Measurements from ENCODE around the gene TLE3.
"Not testable (repeated sequence)": the region's sequence is repeated elsewhere in the genome, so short reads cannot be mapped to it uniquely, and the experiment has no call there.

The TLE3 gene

DNA sequence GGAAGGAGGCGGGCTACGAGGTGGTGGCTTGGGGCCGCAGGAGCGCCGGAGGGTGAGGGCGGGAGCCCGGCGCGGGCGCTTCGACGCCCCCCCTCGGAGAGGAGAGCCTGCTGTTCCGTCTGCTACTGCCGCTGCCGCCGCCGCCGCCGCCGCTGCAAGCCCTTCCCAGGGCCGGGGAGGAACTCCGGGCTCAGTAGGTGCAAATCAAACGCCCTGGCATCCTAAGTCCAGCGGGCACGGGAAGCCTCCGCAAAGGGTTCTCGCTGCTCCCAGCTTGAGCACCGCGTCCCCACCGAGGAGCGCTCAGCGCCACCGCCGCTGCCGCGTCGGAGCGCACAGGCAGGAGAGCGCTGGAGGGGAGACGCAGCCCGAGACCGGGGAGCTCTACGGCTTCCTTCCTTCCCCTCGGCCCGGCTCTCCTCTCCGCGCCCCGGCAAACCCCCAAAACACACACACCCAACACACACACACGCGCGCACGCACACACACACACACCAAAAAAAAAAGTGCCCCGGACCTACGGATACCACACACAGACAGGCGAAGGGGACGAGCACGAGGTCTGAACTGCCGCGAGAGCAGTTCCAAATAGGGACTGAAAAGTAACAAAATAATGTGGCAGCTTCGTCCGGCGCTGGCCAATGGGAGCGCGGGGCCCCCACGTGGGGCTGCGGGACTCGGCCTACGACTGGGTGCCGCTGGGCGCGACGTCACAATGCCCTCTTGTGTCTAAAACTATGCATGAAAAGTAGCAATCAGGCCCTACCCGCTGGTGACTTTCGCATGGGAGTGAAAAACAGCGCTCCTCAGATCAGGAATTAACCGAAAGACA lies at the start of gene TLE3:
TSS of gene TLE3 (minus strand) at position 597 of the 832 bp plus-strand sequence. CDS start 1,119 bp downstream, outside the sequence.
- peak; percentile 94 to 95 for DNase-seq (ENCODE audit: low read depth in 2 of 2)

DNA sequence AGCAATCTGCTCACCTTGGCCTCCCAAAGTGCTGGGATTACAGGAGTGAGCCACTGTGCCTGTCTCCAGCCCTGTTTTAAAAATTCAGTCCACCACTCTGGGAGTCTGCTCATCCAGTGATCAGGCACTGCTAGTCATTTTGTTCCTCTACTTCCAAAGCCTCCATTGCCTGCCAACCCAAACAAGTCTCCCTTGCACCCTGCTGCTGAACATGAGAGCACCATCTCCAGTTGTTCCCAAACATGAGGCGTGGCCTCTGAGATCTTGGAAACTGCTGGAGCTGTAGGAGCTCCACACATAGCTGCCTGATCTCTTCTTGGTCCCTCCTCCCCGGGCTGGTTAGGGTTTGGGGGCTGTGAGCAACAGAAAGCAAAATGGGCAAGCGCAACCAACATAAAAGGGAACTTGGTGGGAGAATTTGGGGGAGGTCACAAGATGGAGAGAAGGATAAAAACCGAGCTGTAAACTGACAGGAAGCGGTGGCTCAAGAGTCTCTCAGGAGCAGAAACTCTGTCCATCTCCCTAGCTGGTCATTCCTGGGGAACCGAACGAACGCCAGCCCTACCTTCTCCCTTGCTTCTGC lies 49.6 kb upstream of the TLE3 start:
- DNase-seq (ENCODE audit: low read depth in 2 of 2), result no peak

DNA sequence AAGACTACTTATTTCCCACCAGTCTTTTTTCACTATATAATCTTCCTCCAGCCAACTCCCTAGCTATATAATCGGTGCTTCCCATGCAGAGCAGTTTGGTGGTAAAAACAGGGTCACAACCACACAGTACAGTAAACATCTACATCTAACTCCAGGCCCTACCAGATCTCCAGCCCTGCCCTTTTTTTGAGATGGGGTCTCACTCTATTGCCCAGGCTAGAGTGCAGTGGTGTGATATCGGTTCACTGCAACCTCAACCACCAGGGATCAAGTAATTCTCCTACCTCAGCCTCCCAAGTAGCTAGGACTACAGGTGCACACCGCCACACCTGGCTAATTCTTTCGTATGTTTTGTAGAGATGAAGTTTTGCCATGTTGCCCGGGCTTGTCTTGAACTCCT lies 49.1 kb upstream of the TLE3 start:
- DNase-seq (ENCODE audit: low read depth in 2 of 2), result no peak

DNA sequence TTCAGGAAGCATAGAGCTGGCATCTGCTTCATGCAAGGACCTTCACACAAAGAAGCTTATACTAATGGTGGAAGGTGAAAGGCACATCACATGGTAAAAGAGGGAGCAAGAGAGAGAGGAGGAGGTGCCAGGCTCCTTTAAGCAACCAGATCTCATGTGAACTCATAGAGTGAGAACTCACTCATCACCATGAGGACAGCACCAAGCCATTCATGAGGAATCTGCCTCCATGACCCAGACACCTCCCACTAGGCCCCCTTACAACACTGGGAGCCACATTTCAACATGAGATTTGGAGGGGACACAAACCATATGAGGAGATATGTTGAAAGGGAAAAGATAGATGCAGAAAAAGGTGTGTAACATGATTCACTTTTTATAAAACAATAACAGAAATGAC lies 48.4 kb upstream of the TLE3 start:
- DNase-seq (ENCODE audit: low read depth in 2 of 2), result no peak

DNA sequence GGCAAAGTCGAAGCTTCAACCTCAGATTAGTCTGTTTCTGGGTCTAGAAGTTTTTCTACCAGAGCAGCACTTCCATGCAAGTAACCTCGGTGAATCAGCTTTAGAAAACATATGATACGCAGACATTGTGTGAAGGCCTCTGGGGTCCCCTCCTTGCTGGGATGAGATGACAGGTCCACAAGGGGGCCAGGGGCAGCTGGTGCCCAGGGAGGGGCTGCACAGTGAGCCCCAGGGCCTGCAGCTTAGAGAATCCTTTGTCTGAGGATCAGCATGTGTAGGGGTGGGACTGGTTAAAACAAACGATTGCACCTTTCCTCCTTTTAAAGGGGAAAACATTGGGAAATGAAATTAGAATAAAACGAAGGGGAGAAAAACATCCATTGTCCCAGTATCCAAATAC lies 47.5 kb upstream of the TLE3 start:
- DNase-seq (ENCODE audit: low read depth in 2 of 2), result no peak

DNA sequence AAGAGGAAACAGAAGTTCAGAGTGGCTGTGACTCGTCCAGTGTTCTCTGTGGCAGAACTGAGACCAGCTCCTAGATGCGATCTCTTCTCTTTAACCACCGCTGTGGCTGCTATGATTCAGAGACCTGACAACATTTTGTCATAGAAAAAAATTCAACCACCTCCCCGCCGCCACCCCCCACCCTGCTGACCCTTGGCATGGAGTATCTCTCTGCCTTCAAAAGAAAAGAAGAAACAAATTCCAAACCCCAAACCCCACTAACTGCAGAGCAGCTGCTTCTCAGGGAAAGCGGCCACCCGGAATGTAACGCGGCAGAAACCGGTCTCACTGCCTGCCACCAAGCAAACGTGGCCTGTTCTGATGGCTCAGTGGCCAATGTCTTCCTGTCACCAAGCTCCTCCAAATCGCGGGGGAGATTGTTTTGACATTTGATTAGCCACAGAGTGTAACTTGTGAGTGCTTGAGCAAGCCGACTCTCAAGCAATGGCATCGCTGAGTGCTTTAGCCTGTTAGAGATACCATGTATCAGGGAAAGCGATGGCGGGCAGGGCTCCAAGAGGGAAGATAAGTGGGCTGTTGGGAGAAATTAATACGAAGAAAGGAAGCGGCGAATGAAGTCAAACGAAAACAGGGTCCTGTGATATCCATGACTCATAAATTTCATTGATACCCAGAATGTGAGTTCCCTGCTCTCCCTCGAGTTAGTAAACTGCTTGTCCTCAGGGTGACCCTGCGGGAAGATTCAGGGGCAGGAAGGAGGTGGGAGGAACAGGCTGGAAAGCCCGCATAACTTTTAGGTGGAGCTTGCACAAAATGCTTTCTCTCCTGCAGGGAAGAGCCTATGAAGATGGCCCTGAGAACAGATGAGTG lies 44.8 kb upstream of the TLE3 start:
- no peak for DNase-seq (ENCODE audit: low read depth in 2 of 2)

DNA sequence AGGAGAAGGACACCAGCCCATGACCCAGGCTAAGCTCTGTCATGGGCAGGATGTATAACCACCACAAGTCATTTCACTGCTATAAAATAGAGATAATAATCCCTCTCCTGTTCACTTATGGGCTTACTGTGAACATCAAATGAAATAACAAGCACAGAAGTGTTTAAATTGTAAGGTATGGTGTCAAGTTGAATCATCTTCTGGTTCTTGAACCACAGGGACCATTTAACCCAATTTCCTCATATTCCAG lies 44.3 kb upstream of the TLE3 start:
- no peak for DNase-seq (ENCODE audit: low read depth in 2 of 2)

DNA sequence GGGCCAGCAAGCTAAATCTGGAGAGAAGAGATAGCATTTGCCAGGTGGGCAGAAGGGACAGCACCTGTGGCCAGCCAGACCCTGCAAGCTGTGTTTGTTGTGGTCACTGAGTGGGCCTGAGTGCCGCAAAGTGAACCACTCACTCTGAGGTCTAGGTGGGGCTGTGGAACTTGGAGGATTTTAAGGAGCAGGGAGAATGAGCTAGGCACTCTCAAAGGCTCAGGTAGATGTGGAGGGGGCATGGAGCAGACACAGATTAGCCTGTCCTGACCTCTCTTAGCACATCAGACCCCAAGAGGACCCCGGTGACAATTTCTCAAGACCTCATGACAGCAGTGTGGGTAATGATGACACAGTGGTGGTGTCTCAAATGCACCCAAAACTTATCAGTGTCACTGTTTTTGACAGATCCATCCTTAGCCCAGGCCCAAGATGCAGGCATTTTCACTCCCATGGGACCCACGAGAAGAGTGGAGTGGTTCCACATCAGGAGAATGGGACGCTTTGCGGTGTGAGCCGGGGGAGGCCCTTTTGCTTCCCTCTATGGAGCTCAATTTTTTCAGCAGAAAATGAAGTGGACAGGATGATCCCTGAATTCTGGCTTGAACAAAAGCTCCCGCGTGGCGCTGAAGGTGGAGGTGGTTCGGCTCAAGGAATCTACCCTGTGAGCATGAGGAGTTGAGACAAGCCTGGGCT lies 43.8 kb upstream of the TLE3 start:
- no peak for DNase-seq (ENCODE audit: low read depth in 2 of 2)

DNA sequence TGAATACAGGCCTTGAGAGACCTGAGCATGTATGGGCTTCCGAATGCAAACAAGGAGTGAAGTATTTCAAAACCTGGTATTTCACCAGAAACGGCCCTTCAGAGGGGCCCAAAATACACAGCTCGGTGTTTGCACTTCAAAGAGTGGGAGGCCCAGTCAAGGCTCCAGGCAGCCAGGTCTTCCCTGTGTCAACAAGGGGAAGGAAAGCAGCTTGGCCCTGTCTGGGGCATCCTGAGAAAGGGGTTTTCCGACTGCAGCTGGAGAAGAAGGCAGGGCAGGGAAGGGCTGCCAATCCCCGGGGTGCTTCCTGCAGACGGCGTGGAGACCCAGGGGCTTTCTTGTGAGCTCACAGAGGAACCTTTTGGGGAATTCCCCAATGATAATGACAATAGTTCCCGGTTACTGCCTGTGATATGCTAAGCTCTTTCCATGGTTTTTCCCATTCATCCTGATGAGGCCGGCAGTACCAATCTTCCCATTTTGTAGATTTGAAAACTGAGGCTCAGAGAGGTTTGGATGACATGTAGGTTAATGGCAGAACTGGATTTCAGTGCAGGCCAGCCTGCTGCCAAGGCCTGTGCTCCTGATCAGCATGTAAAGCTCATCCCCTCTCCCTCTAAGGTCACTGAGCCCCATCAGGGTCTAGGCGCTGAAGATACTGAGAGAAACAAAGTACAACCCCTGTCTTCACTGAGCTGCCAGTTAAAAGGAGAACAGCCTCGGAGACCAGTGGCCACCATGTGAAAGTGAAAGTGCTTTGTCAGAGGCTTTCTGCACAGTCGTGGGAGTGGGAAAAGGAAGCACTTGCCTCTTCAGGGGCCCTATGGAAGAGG lies 43.0 kb upstream of the TLE3 start:
- no peak for DNase-seq (ENCODE audit: low read depth in 2 of 2)

DNA sequence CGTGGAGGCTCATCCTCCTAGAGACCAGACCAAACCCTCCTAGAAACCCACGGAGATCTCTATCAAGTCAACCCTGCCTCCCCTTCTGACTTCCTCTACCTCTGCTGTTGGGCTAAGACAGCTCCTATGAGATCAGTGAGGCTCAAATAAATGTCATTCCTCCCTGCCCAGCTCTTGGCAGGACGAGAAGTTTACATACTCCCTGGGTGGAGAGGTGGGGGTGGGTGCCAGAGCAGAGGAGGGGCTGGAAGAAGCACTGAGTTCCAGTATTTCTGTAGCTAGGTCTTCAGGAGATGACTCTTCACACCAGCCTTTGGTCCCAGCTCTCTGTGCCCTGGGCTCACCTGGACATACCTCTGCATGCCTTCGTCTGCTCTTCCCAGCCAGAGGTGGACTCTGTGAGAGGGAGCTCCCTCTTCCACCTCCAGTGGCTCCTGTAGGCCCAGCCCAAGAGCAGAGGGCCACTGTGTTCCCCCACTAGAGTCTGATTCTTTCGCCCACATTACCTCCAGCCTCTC lies 42.4 kb upstream of the TLE3 start:
- DNase-seq (ENCODE audit: low read depth in 2 of 2), result no peak

DNA sequence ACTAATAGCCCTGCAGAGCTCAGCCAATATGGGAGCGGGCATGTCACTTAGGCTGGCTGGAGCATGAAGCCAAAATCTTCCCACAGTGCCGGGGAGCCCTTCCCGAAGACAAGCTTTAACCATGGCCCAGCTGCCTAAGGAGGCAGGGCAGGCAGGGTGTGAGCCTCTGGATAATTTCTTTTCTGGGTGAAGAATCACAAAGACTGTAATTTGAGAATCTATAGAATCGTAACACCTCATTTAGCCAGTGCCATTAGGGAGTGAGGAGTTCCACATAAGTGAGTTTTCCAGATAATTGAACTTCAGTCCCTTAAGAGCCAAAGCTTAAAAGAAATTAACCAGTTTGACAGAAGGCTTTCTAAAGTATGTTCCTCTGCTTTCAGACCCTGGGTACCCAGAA lies 40.2 kb upstream of the TLE3 start:
- DNase-seq (ENCODE audit: low read depth in 2 of 2), result no peak

DNA sequence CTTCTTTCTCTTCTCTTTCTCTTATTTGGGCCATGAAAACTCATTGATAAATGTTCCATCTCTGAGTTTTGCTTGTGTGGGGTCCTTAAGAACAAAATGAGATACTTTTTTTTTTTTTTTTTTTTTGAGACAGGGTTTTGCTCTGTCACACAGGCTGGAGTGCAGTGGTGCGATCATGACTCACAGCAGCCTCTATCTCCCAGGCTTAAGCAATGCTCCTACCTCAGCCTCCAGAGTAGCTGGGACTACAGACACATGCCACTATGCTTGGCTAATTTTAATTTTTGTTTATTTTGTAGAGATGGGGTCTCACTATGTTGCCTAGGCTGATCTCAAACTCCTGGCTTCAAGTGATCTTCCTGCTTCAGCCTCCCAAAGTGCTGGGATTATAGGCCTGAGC lies 39.3 kb upstream of the TLE3 start:
- DNase-seq (ENCODE audit: low read depth in 2 of 2), result not testable (repeated sequence)

DNA sequence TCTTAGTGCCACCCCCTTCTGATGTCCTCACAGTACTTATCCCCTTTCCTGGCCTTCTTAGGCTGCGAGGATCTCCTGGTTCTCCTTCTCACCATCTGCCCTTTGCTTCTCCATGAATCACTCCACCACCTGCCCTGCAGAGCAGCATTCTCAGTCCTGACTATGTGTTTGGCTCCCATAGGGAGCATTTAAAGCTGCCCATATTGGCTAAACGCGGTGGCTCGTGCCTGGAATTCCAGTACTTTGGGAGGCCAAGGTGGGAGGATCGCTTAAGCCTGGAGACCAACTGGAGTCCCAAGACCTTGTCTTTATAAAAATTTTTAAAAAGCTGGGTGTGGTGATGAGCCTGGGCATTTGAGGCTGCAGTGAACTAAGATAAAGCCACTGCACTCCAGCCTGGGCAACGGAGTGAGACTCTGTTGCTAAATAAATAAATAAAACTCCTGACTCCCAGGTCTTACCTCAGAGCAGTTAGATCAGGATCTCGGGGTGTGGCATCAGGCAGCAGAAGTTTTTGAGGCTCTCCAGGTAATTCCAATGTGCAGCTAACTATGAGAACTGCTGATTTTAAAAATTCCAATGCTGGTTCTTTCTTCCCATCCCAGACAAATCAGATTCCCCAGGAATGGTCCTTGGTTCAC lies 36.2 kb upstream of the TLE3 start:
- no peak for DNase-seq (ENCODE audit: low read depth in 2 of 2)

DNA sequence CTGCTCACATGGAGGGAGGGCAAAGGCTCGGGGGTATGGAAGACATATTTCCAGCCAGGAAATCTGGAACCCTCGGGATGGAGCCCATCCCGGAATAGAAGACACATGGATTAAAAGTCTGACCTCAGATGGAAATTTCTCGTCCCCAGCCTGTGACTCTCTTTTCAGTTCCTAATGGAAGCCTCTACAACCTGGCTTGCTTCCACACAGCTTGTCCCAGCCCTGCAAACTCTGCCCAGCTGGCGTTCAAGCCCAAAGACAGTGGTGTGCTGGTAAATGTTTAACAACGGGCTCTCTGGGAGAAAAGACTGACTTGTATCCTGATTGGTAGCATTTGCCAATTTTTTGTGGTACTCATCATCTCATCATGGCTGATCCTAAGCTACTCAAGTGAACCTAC lies 35.6 kb upstream of the TLE3 start:
- DNase-seq (ENCODE audit: low read depth in 2 of 2), result no peak

DNA sequence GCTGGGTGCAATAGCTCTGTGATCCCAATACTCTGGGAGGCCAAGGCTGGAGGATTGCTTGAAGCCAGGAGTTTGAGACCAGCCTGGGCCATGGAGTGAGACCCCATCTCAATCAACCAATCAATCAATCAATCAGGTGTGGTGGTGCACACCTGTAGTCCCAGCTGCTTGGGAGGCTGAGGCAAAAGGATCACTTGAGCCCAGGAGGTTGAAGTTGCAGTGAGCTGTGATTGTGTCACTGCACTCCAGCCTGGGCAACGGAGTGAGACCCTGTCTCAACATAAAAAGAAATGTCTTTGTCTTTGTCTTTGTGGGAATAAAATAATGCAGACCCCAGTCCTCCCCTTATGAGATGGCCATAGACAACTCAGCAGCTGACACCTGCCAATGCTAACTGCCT lies 34.9 kb upstream of the TLE3 start:
- DNase-seq (ENCODE audit: low read depth in 2 of 2), result no peak

DNA sequence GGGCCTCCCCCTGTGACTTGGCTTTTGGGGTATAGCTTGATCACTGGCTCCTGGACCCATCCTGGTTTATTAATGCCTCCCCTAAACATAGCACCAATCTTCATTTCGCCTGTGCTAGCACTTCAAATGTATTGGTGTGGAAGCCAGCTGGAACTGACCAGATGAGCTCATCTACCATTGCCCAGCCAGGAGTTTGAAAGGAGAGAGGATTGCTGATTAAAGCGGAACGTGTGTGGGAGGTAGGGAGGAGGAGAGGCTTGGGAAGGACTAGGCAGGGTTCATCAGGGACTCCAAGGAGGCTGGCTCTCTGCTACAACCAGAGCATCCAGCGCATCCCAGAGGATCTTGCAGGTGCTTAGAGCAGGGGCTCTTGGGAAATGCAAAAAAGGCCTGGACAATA lies 34.4 kb upstream of the TLE3 start:
- DNase-seq (ENCODE audit: low read depth in 2 of 2), result no peak

DNA sequence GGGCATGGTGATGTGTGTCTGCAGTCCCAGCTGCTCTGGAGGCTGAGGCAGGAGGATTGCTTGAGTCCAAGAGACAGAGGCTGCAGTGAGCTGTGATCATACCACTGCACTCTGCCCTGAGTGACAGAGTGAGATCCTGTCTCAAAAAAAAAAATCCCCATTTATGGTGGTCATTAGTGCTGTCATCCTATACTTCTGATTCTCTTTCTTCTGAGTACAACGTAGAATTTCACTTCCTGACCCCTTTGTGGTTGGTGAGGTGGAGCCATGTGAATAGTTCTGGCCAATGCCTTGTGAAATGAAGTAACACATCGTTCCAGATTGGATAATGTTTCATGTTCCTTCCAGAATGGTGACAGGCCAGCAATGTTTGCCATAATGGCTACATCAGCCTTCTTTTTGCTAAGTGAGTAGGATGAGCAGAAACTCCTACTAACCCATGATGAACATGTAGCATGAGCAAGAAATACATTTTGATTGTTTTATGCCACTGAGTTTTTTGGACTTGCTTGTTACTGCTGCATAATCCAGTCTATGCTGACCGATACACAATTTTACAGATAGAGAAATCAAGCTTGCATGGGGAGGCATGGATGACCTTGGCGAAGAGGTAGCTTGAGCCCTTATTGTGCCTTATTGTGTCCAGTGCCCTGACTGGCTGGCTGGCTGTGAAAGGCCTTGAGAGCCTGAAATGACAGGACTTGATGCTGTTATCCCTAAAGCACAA lies 30.9 kb upstream of the TLE3 start:
- DNase-seq (ENCODE audit: low read depth in 2 of 2), result no peak

DNA sequence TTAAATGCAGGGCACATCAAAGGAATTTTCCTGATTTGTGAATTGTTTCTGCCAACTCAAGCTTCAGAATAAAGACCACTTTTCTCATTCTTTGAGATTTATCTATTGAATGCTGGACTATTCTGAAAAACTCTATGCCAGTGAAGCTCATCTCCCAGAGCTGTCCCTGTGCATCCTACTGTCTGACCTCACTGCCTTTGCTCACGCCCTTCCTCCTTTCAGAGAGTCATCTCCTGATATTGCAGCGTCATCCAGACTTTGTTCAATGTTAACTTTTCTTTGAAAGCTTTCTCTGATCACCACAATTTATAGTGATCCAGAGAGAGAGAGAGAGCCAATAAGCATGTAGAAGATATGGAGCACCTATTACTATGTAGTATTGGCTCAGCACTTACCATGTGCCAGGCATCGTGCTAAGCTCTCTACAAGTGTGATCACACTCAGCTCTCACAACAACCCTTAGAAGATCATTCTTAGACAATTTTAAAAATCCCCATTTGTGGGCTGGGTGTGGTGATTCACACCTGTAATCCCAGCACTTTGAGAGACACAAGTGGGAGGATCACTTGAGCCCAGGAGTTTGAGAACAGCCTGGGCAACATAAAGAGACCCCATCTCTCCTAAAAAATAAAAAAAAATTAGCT lies 30.2 kb upstream of the TLE3 start:
- DNase-seq (ENCODE audit: low read depth in 2 of 2), result no peak

DNA sequence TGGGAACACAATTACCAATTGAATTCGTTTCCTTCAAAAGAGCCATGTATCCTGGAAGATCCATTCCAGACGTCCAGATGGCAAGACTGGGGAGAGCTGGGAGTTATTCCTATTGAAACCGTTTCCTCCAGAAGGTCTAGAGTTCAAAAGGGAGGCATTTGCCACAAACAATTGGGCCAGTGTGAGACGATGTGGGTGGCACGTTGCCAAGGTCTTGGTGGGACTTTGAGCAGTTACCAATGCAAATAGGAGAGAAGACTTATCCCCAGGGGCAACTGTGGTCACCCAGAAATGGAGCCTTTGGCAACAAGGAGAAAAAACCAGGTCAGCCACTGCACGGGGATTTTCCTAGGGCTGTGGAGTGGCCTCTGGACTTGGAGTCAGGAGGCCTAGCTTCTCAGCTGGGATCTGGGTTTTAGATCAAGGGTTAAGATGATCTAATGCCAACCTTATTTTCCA lies 29.6 kb upstream of the TLE3 start:
- no peak for DNase-seq (ENCODE audit: low read depth in 2 of 2)
